GM12878 (cell line): Measurements from ENCODE around the gene TOMM40L. TPM values are rescaled to one million over a fixed set of nuclear protein-coding genes. Genes with fewer than 3 reads are reported as not detected.

ENCODE experiments used
- ATF7 ChIP-seq: fragments of 450-650 bp; IDR thresholded peaks from 2 replicates; pipeline ENCODE4 v1.6.1; 2016; ENCODE audit warnings: low read depth, mild to moderate bottlenecking
- CBFB ChIP-seq: IDR thresholded peaks from 2 replicates; pipeline ENCODE4 v1.6.1; 2016; ENCODE audit warnings: antibody characterized with exemption, low read depth
- CHD2 ChIP-seq: IDR thresholded peaks from 2 replicates; pipeline ENCODE4 v1.6.1; 2011; ENCODE audit warnings: low read depth, low read length, improper control_type of control experiment, borderline replicate concordance
- CREM ChIP-seq: IDR thresholded peaks from 2 replicates; pipeline ENCODE4 v1.6.1; 2014; ENCODE audit warnings: antibody characterized with exemption, low read depth
- E2F4 ChIP-seq: IDR thresholded peaks from 2 replicates; pipeline ENCODE4 v1.6.1; 2012; ENCODE audit warnings: low read depth, low read length, improper control_type of control experiment
- FOS ChIP-seq: IDR thresholded peaks from 3 replicates; pipeline ENCODE4 v1.6.1; 2011; ENCODE audit warnings: borderline replicate concordance; ENCODE audit not compliant: insufficient read length; ENCODE audit errors: extremely low read depth
- FOXK2 ChIP-seq: fragments of 450-650 bp; IDR thresholded peaks from 2 replicates; pipeline ENCODE4 v1.6.1; 2017; ENCODE audit warnings: mild to moderate bottlenecking, moderate library complexity
- FOXM1 ChIP-seq: IDR thresholded peaks from 2 replicates; pipeline ENCODE4 v1.6.1; 2012; ENCODE audit warnings: low read depth, mild to moderate bottlenecking, inconsistent platforms, low read length, moderate library complexity
- GABPA ChIP-seq: IDR thresholded peaks from 2 replicates; pipeline ENCODE4 v1.6.1; 2014; ENCODE audit warnings: antibody characterized with exemption, low read depth, mild to moderate bottlenecking, inconsistent platforms
- IKZF1 ChIP-seq: fragments of 450-650 bp; conservative IDR thresholded peaks from 2 replicates; pipeline ENCODE4 v1.6.1; 2017; ENCODE audit warnings: antibody characterized with exemption, mild to moderate bottlenecking
- IKZF2 ChIP-seq, 2 experiments: fragments of 450-650 bp; IDR thresholded peaks; 2 replicates each; pipeline ENCODE4 v1.6.1; 2017; ENCODE audit warnings: mild to moderate bottlenecking in 2 of 2, moderate library complexity in 2 of 2
- IRF3 ChIP-seq: fragments of 450-650 bp; IDR thresholded peaks from 2 replicates; pipeline ENCODE4 v1.6.1; 2014; ENCODE audit warnings: mild to moderate bottlenecking
- IRF4 ChIP-seq: IDR thresholded peaks from 2 replicates; pipeline ENCODE4 v1.6.1; 2011; ENCODE audit warnings: low read depth, low read length
- JUND ChIP-seq: IDR thresholded peaks from 2 replicates; pipeline ENCODE4 v1.6.1; 2012; ENCODE audit warnings: low read depth, mild to moderate bottlenecking, low read length, improper control_type of control experiment, moderate library complexity
- NFYB ChIP-seq: IDR thresholded peaks from 2 replicates; pipeline ENCODE4 v1.6.1; 2011; ENCODE audit warnings: low read depth, mild to moderate bottlenecking, low read length, improper control_type of control experiment, moderate library complexity; ENCODE audit not compliant: insufficient read depth
- NR2C1 ChIP-seq: fragments of 450-650 bp; IDR thresholded peaks from 2 replicates; pipeline ENCODE4 v1.6.1; 2017; ENCODE audit warnings: antibody characterized with exemption, mild to moderate bottlenecking, moderate library complexity
- PKNOX1 ChIP-seq: fragments of 450-650 bp; IDR thresholded peaks from 2 replicates; pipeline ENCODE4 v1.6.1; 2016; ENCODE audit warnings: mild to moderate bottlenecking
- PML ChIP-seq: IDR thresholded peaks from 2 replicates; pipeline ENCODE4 v1.6.1; 2012; ENCODE audit warnings: low read length, inconsistent platforms
- POU2F2 ChIP-seq: IDR thresholded peaks from 3 replicates; pipeline ENCODE4 v1.6.1; 2011; ENCODE audit warnings: low read depth, mild to moderate bottlenecking, low read length, borderline replicate concordance
- RFX5 ChIP-seq: IDR thresholded peaks from 2 replicates; pipeline ENCODE4 v1.6.1; 2011; ENCODE audit warnings: low read depth, low read length, improper control_type of control experiment
- RUNX3 ChIP-seq: IDR thresholded peaks from 2 replicates; pipeline ENCODE4 v1.6.1; 2012; ENCODE audit warnings: low read length, inconsistent platforms
- SMAD1 ChIP-seq: fragments of 450-650 bp; IDR thresholded peaks from 2 replicates; pipeline ENCODE4 v1.6.1; 2018; ENCODE audit warnings: mild to moderate bottlenecking, low read depth; ENCODE audit not compliant: partially characterized antibody
- TAF1 ChIP-seq: IDR thresholded peaks from 2 replicates; pipeline ENCODE4 v1.6.1; 2011; ENCODE audit warnings: mild to moderate bottlenecking, low read depth, low read length, borderline replicate concordance
- TCF3 ChIP-seq: IDR thresholded peaks from 2 replicates; pipeline ENCODE4 v1.6.1; 2012; ENCODE audit warnings: low read depth, mild to moderate bottlenecking, low read length, borderline replicate concordance; ENCODE audit not compliant: insufficient read depth
- USF1 ChIP-seq: IDR thresholded peaks from 2 replicates; pipeline ENCODE4 v1.6.1; 2011; ENCODE audit warnings: borderline replicate concordance, low read depth, mild to moderate bottlenecking, moderate library complexity, mixed read lengths, low read length; ENCODE audit not compliant: insufficient read depth; ENCODE audit errors: extremely low read length
- YBX1 ChIP-seq: fragments of 450-650 bp; IDR thresholded peaks from 2 replicates; pipeline ENCODE4 v1.6.1; 2016; ENCODE audit warnings: antibody characterized with exemption
- ZSCAN29 ChIP-seq: fragments of 450-650 bp; IDR thresholded peaks from 2 replicates; pipeline ENCODE4 v1.6.1; 2017; ENCODE audit warnings: mild to moderate bottlenecking, moderate library complexity
- polyA plus RNA-seq, 11 experiments: library from polyadenylated mRNA; depleted of rRNA in 4 of 11; unstranded in 6 of 11; stranded (reverse) in 5 of 11; fragments of >200 nt; fragmentation: Nextera tagmentation in 4 of 11; fragmentation: Illumina TruSeq in 1 of 11; extraction: Ambion mirVana in 4 of 11; extraction: Trizol in 1 of 11; gene quantifications; 1 replicate in 1 of 11; 2 replicates in 10 of 11; pipeline versions ENCODE4 v1.2.1 to v1.2.3, GENCODE V29; 2011 to 2016; ENCODE audit warnings: inconsistent platforms in 2 of 11, missing spikeins in 2 of 11, low read depth in 1 of 11
- total RNA-seq, 4 experiments: library from RNA; depleted of rRNA in 3 of 4; stranded (reverse); fragments of >200 nt in 3 of 4; fragmentation: Illumina TruSeq in 1 of 4; extraction: Trizol in 1 of 4; gene quantifications; 2 replicates each; pipeline versions ENCODE4 v1.2.1 to v1.2.3, GENCODE V29; 2013 to 2021

The TOMM40L gene
- total and polyA plus RNA-seq, 10 of the 15 experiments (the other 5 are each of a cell fraction or from before 2014, with no cell fraction given): 5.9 to 21.6 (median 15.7) TPM

GRCh38 chr1:161185282-161185682 lies 40.6 kb upstream of the TOMM40L start (continued):
- TF ChIP-seq YBX1 (no peak), SMAD1 (peak; percentile 17), IRF4 (peak; percentile 55; the same call in 1 of the 2 replicates), USF1 (no peak), PML (peak; percentile 50; the same call in 1 of the 2 replicates), CREM (peak; percentile 74; the same call in 1 of the 2 replicates), E2F4 (no peak), TCF3 (peak; percentile 73; the same call in 1 of the 2 replicates), IKZF2 (IDR thresholded peaks at IDR 0.05) (peak in 1 of 2 experiments; percentile 65; a peak in 3 of 4 replicates), IRF3 (no peak; the same call in 1 of the 2 replicates), JUND (peak; percentile 12; the same call in 1 of the 2 replicates), POU2F2 (0 out of 3 replicates have a peak, but pooled peaks have one; percentile 24), TAF1 (peak; percentile 18; the same call in 1 of the 2 replicates), NFYB (peak; percentile 95), ATF7 (peak; percentile 91), FOXM1 (peak; percentile 76), RFX5 (peak; percentile 98), FOS (peak; percentile 46), ZSCAN29 (no peak), GABPA (0 out of 2 replicates have a peak, but pooled peaks have one; percentile 29), PKNOX1 (peak; percentile 57; the same call in 1 of the 2 replicates), IKZF1 (0 out of 2 replicates have a peak, but pooled peaks have one; percentile 13), CHD2 (peak; percentile 73; the same call in 1 of the 2 replicates), FOXK2 (peak; percentile 85; the same call in 1 of the 2 replicates), RUNX3 (peak; percentile 96), NR2C1 (no peak), CBFB (peak; percentile 84)
